Karpas-422 (cell line): ENCODE results near the gene BAIAP2L2. TPM values are rescaled to one million over a fixed set of nuclear protein-coding genes. Genes with fewer than 3 reads are reported as not detected.

Experiments used
- DNase-seq: peaks from one replicate; pipeline ENCODE4 v3.0.0-alpha.2; 2015
- H2AFZ ChIP-seq: fragments of 200-600 bp; sonication (generic); 2 replicates; pipeline ENCODE4 v1.6.1; 2014; ENCODE audit warnings: antibody characterized with exemption, low read length, mixed read lengths
- H3K27ac ChIP-seq: fragments of 200-600 bp; sonication (generic); 2 replicates; pipeline ENCODE4 v1.5.1; 2014; ENCODE audit warnings: mild to moderate bottlenecking, low read length, moderate library complexity
- H3K27me3 ChIP-seq: fragments of 200-600 bp; sonication (generic); 2 replicates; pipeline ENCODE4 v1.6.1; 2014; ENCODE audit warnings: low read length, mixed read lengths
- H3K36me3 ChIP-seq: fragments of 200-600 bp; sonication (generic); 2 replicates; pipeline ENCODE4 v1.6.1; 2014; ENCODE audit warnings: low read length, mixed read lengths; ENCODE audit not compliant: insufficient read depth
- H3K4me1 ChIP-seq: fragments of 200-600 bp; sonication (generic); 2 replicates; pipeline ENCODE4 v1.6.1; 2014; ENCODE audit warnings: mild to moderate bottlenecking, low read length, mixed read lengths
- H3K4me2 ChIP-seq: fragments of 200-600 bp; sonication (generic); 2 replicates; pipeline ENCODE4 v1.6.1; 2014; ENCODE audit warnings: low read length, low read depth, mild to moderate bottlenecking; ENCODE audit not compliant: poor library complexity, severe bottlenecking
- H3K4me3 ChIP-seq: fragments of 200-600 bp; sonication (generic); 2 replicates; pipeline ENCODE4 v1.5.1; 2014; ENCODE audit warnings: mild to moderate bottlenecking, antibody characterized with exemption, low read length, mixed read lengths
- H3K79me2 ChIP-seq: fragments of 200-600 bp; sonication (generic); 2 replicates; pipeline ENCODE4 v1.6.1; 2014; ENCODE audit warnings: mild to moderate bottlenecking, low read length, mixed read lengths
- H3K9ac ChIP-seq: fragments of 200-600 bp; sonication (generic); 2 replicates; pipeline ENCODE4 v1.6.0; 2014; ENCODE audit warnings: low read length
- H3K9me2 ChIP-seq: fragments of 200-600 bp; sonication (generic), shearing (Covaris generic); replicated peaks from 2 replicates; pipeline ENCODE4 v1.6.0; 2014; ENCODE audit warnings: mild to moderate bottlenecking, low read length, moderate library complexity; ENCODE audit not compliant: insufficient read depth
- H3K9me3 ChIP-seq: fragments of 300-700, 200-600 bp; sonication (generic); 2 replicates; pipeline ENCODE4 v1.6.1; 2014; ENCODE audit warnings: low read length, mixed read lengths
- H4K20me1 ChIP-seq: fragments of 200-600 bp; sonication (generic); 2 replicates; pipeline ENCODE4 v1.6.1; 2014; ENCODE audit warnings: mild to moderate bottlenecking, antibody characterized with exemption, low read length, low read depth; ENCODE audit not compliant: insufficient read depth
- total RNA-seq: library from RNA; depleted of rRNA; stranded (reverse); fragments of >200 nt; shearing (Covaris generic); gene quantifications from 2 replicates; pipeline ENCODE4 v1.2.3, GENCODE V29; 2014; ENCODE audit warnings: low replicate concordance

BAIAP2L2 gene
- total RNA-seq, 1 experiment from 2014 or later, result 0.22 TPM

GRCh38 chr22:38066381-38067027 lies 44.0 kb downstream of the BAIAP2L2 start:
- Histone ChIP-seq H3K9me3 (no peaks in the 10 kb centered on the region), H2AFZ (no peak overlapping the region), H3K4me2 (no peak overlapping the region), H3K27me3 (no peaks in the 10 kb centered on the region), H3K4me1 (no peaks in the 10 kb centered on the region), H3K9ac (no peak overlapping the region), H3K36me3 (no peaks in the 10 kb centered on the region), H3K27ac (no peak overlapping the region), H3K79me2 (no peaks in the 10 kb centered on the region), H4K20me1 (no peaks in the 10 kb centered on the region), H3K4me3 (no peak overlapping the region), H3K9me2 (no peaks in the 10 kb centered on the region)
- DNase-seq, result no peak

DNA sequence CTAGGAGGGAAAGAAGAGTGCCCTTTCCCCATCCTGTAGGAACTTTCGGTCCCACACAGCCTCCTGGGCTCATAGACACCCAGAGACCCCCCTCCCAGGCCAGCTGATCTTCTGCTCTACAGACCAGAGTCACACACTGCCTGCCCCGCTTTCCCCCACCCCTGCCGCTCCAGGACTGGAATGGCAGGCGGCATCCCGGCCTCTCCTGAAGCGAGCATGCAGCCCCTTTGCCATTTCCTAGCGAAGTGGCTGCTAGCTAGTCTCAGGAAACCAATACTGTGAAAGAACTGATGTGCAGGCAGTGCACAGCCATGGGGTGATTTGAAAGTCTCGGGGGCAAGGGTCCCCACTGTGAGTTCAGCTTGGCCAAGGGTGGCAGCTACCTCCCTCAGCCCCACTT lies 44.9 kb downstream of the BAIAP2L2 start:
- no peak overlapping the region for H3K4me2 ChIP-seq
- no peaks in the 10 kb centered on the region for H3K4me1 ChIP-seq
- H3K9ac ChIP-seq, result no peak overlapping the region
- H3K79me2 ChIP-seq, result no peaks in the 10 kb centered on the region
- H3K9me2 ChIP-seq, result no peaks in the 10 kb centered on the region
- H3K9me3 ChIP-seq, result no peaks in the 10 kb centered on the region
- no peak for DNase-seq
- H4K20me1 ChIP-seq, result no peaks in the 10 kb centered on the region
- no peak overlapping the region for H3K4me3 ChIP-seq
- H3K27me3 ChIP-seq, result no peaks in the 10 kb centered on the region
- H3K36me3 ChIP-seq, result no peaks in the 10 kb centered on the region
- H2AFZ ChIP-seq, result no peak overlapping the region
- no peak overlapping the region for H3K27ac ChIP-seq

GRCh38 chr22:38062791-38063190 lies 47.7 kb downstream of the BAIAP2L2 start:
- no peak overlapping the region for H3K4me2 ChIP-seq
- no peaks in the 10 kb centered on the region for H3K9me2 ChIP-seq
- H3K27ac ChIP-seq, result no peak overlapping the region
- H3K4me1 ChIP-seq, result peaks cover 4% of the 10 kb centered on the region
- no peaks in the 10 kb centered on the region for H4K20me1 ChIP-seq
- H3K9me3 ChIP-seq, result no peaks in the 10 kb centered on the region
- no peak overlapping the region for H3K4me3 ChIP-seq
- no peaks in the 10 kb centered on the region for H3K27me3 ChIP-seq
- H3K36me3 ChIP-seq, result no peaks in the 10 kb centered on the region
- no peak overlapping the region for H2AFZ ChIP-seq
- no peak for DNase-seq
- H3K9ac ChIP-seq, result no peak overlapping the region
- H3K79me2 ChIP-seq, result peaks cover 1% of the 10 kb centered on the region; the same call in 1 of the 2 replicates

DNA sequence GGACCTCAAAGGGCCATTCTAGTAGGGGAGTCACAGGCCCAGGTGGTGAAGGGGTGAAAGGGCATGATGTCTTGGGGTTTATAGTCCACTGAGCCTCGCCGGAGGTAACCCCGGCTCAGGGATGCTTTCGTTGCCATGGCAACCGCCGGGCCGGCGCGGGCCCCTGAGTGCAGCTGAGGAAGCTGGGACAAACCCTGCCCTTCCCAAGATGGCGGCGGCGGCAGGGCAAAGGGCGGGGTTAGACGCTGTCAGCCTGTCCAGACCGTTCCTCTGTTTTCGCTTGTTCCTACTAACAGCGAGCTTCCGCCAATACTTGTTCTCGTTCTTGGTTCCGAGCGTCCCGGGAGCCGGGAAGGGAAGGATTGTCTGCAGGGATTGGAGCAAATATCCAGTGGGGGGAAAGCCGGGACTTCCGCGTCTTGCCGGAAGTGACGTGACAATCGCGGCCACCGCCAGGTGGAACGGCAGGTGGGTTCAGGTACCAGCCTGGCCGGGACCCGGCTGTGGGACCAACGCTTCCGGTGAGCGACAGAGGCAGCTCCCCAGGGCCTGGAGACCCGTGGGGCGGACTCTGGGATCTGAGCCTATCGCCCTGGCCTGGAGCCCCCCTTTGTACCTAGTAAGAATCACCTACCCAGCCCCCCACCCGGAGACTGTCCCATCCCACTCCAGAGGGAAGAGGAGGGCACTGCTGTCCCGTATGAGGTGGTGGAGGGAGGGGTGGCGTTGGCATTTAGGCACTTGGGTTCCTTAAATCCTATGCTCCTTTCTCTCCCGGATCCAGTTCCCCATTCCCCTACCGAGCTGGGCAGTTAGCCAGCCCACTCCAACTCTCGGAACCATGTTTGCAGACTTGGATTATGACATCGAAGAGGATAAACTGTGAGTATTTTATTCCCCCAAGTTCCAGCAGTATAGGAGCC lies 53.3 kb downstream of the BAIAP2L2 start, which contains the start of gene PICK1:
TSS of gene PICK1 (plus strand) at position 436 of the 923 bp plus-strand sequence. CDS start at position 842, 406 bp downstream.
- Histone ChIP-seq H3K27me3 (no peaks in the 10 kb centered on the region), H3K36me3 (no peaks in the 10 kb centered on the region), H3K79me2 (peaks cover 3% of the 10 kb centered on the region; the same call in 1 of the 2 replicates), H3K9ac (peak within 1 kb of the TSS; percentile 79), H3K9me3 (no peaks in the 10 kb centered on the region), H3K4me1 (peaks cover 22% of the 10 kb centered on the region), H2AFZ (peak within 1 kb of the TSS; percentile 95), H3K27ac (peak within 1 kb of the TSS; percentile 52; the same call in 1 of the 2 replicates), H3K4me2 (peak within 1 kb of the TSS; percentile 85), H3K4me3 (peak within 1 kb of the TSS; percentile 82), H3K9me2 (no peaks in the 10 kb centered on the region), H4K20me1 (no peaks in the 10 kb centered on the region)
- peak; percentile 93 for DNase-seq

DNA sequence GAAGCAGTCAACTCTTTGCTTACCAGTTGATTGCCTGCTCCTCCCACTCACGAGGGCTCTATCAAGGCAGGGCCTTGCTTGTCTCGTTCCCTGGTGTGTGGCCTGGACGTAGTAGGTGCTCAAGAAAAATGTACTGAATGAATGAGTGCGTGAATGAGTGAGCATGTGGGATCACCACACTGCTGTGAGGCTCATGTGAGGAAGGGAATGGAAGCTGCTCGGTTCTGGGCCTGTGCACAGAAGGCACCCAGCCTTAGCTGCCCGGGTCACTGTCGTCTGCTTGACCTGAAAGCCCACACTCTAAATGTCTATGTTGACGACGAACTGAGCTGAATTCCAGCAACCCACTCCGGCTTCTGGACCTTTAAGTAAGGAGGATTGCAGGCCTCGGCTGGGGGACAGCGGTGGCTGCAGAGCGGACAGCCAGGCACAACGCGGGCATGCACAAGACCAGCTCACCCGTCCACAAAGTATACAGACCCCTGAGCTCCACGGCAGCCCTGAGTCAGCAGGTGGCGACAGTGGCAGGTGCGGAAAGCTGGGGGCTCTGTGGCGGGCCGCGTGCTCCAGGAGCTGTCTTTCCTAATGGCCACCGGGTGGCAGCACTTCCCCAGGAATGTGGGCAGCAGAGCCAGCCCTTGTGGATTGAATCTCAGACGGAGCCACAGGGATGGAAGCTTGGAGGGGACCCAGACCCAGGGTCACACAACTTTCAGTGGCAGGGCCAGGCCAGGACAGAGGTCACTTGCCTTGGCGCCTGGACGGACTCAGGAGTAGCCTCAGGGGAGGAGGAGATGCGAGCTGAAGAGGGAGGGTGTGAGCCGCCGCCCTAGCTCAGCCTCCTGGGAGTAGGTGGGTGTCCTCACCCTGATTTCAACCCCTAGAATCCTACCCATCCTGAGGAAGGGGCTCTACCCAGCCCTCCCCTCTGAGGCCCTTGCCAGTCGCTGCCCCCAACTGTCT lies 58.3 kb downstream of the BAIAP2L2 start:
- no peak overlapping the region for H3K4me3 ChIP-seq
- no peak overlapping the region for H3K4me2 ChIP-seq
- no peaks in the 10 kb centered on the region for H4K20me1 ChIP-seq
- no peaks in the 10 kb centered on the region for H3K9me2 ChIP-seq
- H3K27ac ChIP-seq, result no peak overlapping the region
- no peaks in the 10 kb centered on the region for H3K79me2 ChIP-seq
- H3K9ac ChIP-seq, result no peak overlapping the region
- H3K4me1 ChIP-seq, result peaks cover 15% of the 10 kb centered on the region
- peak; percentile 93 for DNase-seq
- no peaks in the 10 kb centered on the region for H3K27me3 ChIP-seq
- no peak overlapping the region for H2AFZ ChIP-seq
- H3K9me3 ChIP-seq, result no peaks in the 10 kb centered on the region
- H3K36me3 ChIP-seq, result no peaks in the 10 kb centered on the region

DNA sequence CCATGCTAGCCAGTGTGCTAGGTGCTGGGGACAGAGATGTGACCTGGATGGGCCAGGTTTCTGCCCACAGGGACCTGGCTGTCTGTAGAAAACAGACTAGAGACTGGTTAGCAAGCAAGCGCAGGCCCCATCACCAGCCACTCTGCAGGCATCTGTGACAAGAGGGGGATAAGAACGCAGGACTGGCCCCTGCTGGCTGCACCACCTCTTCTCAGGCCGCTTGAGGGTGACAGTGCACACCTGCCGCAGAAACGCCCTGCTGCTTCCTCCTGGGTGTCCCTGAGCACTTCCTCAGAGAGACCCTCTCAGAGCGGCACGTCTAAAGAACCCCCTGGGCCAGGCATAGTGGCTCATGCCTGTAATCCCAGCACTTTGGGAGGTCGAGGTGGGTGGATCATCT lies 59.2 kb downstream of the BAIAP2L2 start:
- Histone ChIP-seq H3K79me2 (no peaks in the 10 kb centered on the region), H3K4me1 (peaks cover 8% of the 10 kb centered on the region), H3K36me3 (no peaks in the 10 kb centered on the region), H3K27me3 (no peaks in the 10 kb centered on the region), H4K20me1 (no peaks in the 10 kb centered on the region), H3K9ac (no peak overlapping the region), H3K4me3 (no peak overlapping the region), H3K4me2 (no peak overlapping the region), H2AFZ (no peak overlapping the region), H3K9me2 (no peaks in the 10 kb centered on the region), H3K27ac (no peak overlapping the region), H3K9me3 (no peaks in the 10 kb centered on the region)
- DNase-seq, result peak; percentile 69

DNA sequence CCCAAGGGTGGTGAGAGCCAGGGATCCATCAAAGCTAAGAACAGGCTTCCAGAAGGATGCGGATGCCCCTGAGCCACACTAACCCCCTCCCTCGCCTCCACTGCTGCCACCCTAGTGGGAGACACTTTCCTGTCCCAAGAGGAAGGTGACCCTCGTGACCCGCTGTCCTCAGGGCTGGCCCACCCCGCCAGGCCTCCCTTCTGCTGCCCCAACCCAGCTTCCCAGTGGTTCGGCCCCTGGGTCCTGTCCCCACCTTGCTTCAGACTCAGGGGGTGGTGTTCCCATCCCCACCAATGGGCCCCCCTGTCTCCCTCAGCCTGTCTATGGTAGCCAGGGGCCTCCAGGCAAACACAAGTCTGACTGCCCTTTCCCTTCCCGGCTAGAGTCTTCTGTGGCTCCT lies 59.8 kb downstream of the BAIAP2L2 start:
- no peak overlapping the region for H3K27ac ChIP-seq
- no peaks in the 10 kb centered on the region for H3K9me2 ChIP-seq
- no peak overlapping the region for H3K4me2 ChIP-seq
- no peak overlapping the region for H2AFZ ChIP-seq
- peaks cover 8% of the 10 kb centered on the region for H3K4me1 ChIP-seq
- no peaks in the 10 kb centered on the region for H3K36me3 ChIP-seq
- no peaks in the 10 kb centered on the region for H3K9me3 ChIP-seq
- H3K79me2 ChIP-seq, result no peaks in the 10 kb centered on the region
- no peak overlapping the region for H3K4me3 ChIP-seq
- no peak for DNase-seq
- H3K27me3 ChIP-seq, result no peaks in the 10 kb centered on the region
- H4K20me1 ChIP-seq, result no peaks in the 10 kb centered on the region
- H3K9ac ChIP-seq, result no peak overlapping the region
